H1 (cell line): ENCODE measurements around the gene DELE1.

ENCODE experiments used
- POLR2A ChIP-seq, 2 experiments: IDR thresholded peaks; 1 replicate in 1 of 2; 2 replicates in 1 of 2; pipeline ENCODE4 v1.6.1; 2011; ENCODE audit warnings: low read depth in 2 of 2, low read length in 2 of 2, mild to moderate bottlenecking in 2 of 2; ENCODE audit errors: control extremely low read depth in 1 of 2
- TF ChIP-seq, protein P1 (sequence below), 3 experiments: IDR thresholded peaks; 1 replicate in 2 of 3; 2 replicates in 1 of 3; pipeline versions ENCODE4 v1.5.1 to v1.6.1; 2011; ENCODE audit warnings: low read length in 3 of 3, mild to moderate bottlenecking in 3 of 3, inconsistent platforms in 2 of 3, low read depth in 1 of 3, moderate library complexity in 1 of 3; ENCODE audit not compliant: insufficient read depth in 1 of 3; ENCODE audit errors: control extremely low read depth in 1 of 3

DNA sequence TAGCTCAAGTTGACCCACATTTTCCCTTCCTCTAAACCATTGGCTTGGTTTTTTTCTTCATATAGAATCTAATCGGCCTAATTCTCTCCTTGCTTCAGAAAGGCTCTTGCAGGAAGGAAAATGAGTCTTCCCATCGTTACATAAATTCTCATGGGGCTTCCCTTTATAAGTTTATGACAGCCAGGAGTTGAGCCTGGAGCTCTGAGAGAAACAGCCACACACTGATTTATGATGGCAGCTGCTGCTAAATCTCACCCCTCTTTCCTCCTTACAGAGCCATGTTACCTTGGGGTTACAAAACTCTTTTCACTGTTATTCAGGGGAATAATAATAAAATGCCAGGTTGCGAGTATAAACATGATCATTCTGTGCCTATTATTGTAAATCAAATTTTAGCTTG lies 40.0 kb downstream of the DELE1 start:
- TF ChIP-seq, protein P1, sequence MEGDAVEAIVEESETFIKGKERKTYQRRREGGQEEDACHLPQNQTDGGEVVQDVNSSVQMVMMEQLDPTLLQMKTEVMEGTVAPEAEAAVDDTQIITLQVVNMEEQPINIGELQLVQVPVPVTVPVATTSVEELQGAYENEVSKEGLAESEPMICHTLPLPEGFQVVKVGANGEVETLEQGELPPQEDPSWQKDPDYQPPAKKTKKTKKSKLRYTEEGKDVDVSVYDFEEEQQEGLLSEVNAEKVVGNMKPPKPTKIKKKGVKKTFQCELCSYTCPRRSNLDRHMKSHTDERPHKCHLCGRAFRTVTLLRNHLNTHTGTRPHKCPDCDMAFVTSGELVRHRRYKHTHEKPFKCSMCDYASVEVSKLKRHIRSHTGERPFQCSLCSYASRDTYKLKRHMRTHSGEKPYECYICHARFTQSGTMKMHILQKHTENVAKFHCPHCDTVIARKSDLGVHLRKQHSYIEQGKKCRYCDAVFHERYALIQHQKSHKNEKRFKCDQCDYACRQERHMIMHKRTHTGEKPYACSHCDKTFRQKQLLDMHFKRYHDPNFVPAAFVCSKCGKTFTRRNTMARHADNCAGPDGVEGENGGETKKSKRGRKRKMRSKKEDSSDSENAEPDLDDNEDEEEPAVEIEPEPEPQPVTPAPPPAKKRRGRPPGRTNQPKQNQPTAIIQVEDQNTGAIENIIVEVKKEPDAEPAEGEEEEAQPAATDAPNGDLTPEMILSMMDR (IDR thresholded peaks at IDR 0.05; ENCODE audit: control extremely low read depth in 1 of 3, insufficient read depth in 1 of 3, low read depth in 1 of 3, low read length in 3 of 3): no peak
- no peak for TF ChIP-seq POLR2A (IDR thresholded peaks at IDR 0.05; ENCODE audit: control extremely low read depth in 1 of 2, low read depth in 2 of 2, low read length in 2 of 2)
